HG03045 (cell line): ENCODE measurements around the gene TBC1D22A.
"Not testable (repeated sequence)": the region's sequence is repeated elsewhere in the genome, so short reads cannot be mapped to it uniquely, and the experiment has no call there.

Experiments
- ATAC-seq: cut with Tn5 transposase; IDR thresholded peaks from one replicate; pipeline ENCODE4 v1.9.1; 2021; ENCODE audit warnings: mild to moderate bottlenecking, moderate library complexity; ENCODE audit not compliant: unreplicated experiment

TBC1D22A gene

GRCh38 chr22:46967445-46968358 lies 205.3 kb downstream of the TBC1D22A start:
- ATAC-seq: no peak

GRCh38 chr22:46968359-46968740 lies 205.9 kb downstream of the TBC1D22A start:
- no peak for ATAC-seq

GRCh38 chr22:46968848-46969247 lies 206.4 kb downstream of the TBC1D22A start:
- no peak for ATAC-seq

- ATAC-seq: peak; percentile 74
These were observed 207.0 kb downstream of the TBC1D22A start for GRCh38 chr22:46969491-46969890.

- ATAC-seq: no peak
These were observed 207.5 kb downstream of the TBC1D22A start for GRCh38 chr22:46969961-46970360.

GRCh38 chr22:46970411-46971098 lies 208.1 kb downstream of the TBC1D22A start:
- ATAC-seq: no peak

- no peak for ATAC-seq
These were observed 208.8 kb downstream of the TBC1D22A start for GRCh38 chr22:46971099-46971763.

GRCh38 chr22:46971764-46972125 lies 209.3 kb downstream of the TBC1D22A start:
- no peak for ATAC-seq

- ATAC-seq: no peak
These were observed 209.8 kb downstream of the TBC1D22A start for GRCh38 chr22:46972256-46972655.

GRCh38 chr22:46972901-46973831 lies 210.7 kb downstream of the TBC1D22A start:
- ATAC-seq: no peak

- no peak for ATAC-seq
These were observed 211.6 kb downstream of the TBC1D22A start for GRCh38 chr22:46974077-46974476.

GRCh38 chr22:46974631-46975585 lies 212.5 kb downstream of the TBC1D22A start:
- no peak for ATAC-seq

GRCh38 chr22:46976143-46976542 lies 213.7 kb downstream of the TBC1D22A start:
- no peak for ATAC-seq

- no peak for ATAC-seq
These were observed 214.1 kb downstream of the TBC1D22A start for GRCh38 chr22:46976598-46976997.

- no peak for ATAC-seq
These were observed 215.3 kb downstream of the TBC1D22A start for GRCh38 chr22:46977656-46978343.

- not testable (repeated sequence) for ATAC-seq
These were observed 216.2 kb downstream of the TBC1D22A start for GRCh38 chr22:46978668-46979067.

GRCh38 chr22:46979506-46979905 lies 217.1 kb downstream of the TBC1D22A start:
- ATAC-seq: no peak

- no peak for ATAC-seq
These were observed 217.9 kb downstream of the TBC1D22A start for GRCh38 chr22:46980392-46980791.

GRCh38 chr22:46982635-46983034 lies 220.2 kb downstream of the TBC1D22A start:
- no peak for ATAC-seq
